GM20000 (cell line): ENCODE data around the gene SYNC.

Source experiments
- DNase-seq: peaks from one replicate; pipeline ENCODE4 v3.0.0; 2012; ENCODE audit warnings: low spot score
- TF ChIP-seq, protein P1 (sequence below): IDR thresholded peaks from 2 replicates; pipeline ENCODE4 v1.5.1; 2012; ENCODE audit warnings: mild to moderate bottlenecking, control low read depth; ENCODE audit errors: extremely low read depth, missing control alignments

SYNC gene

GRCh38 chr1:32733582-32734321 lies 31.2 kb upstream of the SYNC start:
- peak; percentile 52 for DNase-seq
- TF ChIP-seq, protein P1, sequence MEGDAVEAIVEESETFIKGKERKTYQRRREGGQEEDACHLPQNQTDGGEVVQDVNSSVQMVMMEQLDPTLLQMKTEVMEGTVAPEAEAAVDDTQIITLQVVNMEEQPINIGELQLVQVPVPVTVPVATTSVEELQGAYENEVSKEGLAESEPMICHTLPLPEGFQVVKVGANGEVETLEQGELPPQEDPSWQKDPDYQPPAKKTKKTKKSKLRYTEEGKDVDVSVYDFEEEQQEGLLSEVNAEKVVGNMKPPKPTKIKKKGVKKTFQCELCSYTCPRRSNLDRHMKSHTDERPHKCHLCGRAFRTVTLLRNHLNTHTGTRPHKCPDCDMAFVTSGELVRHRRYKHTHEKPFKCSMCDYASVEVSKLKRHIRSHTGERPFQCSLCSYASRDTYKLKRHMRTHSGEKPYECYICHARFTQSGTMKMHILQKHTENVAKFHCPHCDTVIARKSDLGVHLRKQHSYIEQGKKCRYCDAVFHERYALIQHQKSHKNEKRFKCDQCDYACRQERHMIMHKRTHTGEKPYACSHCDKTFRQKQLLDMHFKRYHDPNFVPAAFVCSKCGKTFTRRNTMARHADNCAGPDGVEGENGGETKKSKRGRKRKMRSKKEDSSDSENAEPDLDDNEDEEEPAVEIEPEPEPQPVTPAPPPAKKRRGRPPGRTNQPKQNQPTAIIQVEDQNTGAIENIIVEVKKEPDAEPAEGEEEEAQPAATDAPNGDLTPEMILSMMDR, result no peak

- TF ChIP-seq, protein P1, result no peak
- DNase-seq, result no peak
Observed at GRCh38 chr1:32729254-32730046, 26.9 kb upstream of the SYNC start.

DNA sequence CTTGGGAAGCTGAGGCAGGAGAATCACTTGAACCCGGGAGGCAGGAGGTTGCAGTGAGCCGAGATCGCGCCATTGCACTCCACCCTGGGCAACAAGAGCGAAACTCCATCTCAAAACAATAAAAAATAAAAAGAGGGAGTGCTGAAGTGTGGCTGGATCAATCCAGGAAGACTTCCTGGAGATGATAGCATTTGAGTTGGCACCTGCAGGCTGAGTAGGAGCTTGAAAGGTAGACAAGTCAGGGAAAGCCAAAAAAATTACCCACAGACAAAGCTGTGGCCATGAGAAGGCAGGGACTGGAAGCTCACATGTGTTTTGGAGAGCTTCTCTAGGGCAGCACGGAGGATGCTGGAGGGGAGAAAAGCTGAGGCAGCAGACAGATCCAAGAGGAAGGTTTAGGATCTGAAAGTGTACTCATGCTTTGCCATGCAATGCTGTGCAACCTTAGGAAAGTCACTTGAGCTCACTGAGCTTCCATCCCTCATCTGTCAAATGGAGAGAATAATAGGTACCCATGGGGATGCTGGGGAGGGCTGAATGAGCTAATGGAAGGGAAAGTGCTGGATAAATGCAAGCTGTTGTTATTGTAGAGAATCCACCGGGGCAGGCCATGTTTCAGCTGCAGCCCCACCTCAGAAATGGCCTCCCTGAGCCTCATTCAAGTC lies 26.0 kb upstream of the SYNC start:
- TF ChIP-seq, protein P1, result no peak
- DNase-seq, result no peak

GRCh38 chr1:32727876-32728275 lies 25.3 kb upstream of the SYNC start:
- no peak for DNase-seq
- TF ChIP-seq, protein P1, result no peak

GRCh38 chr1:32725615-32725982 lies 23.0 kb upstream of the SYNC start:
- TF ChIP-seq, protein P1, result no peak
- no peak for DNase-seq

DNA sequence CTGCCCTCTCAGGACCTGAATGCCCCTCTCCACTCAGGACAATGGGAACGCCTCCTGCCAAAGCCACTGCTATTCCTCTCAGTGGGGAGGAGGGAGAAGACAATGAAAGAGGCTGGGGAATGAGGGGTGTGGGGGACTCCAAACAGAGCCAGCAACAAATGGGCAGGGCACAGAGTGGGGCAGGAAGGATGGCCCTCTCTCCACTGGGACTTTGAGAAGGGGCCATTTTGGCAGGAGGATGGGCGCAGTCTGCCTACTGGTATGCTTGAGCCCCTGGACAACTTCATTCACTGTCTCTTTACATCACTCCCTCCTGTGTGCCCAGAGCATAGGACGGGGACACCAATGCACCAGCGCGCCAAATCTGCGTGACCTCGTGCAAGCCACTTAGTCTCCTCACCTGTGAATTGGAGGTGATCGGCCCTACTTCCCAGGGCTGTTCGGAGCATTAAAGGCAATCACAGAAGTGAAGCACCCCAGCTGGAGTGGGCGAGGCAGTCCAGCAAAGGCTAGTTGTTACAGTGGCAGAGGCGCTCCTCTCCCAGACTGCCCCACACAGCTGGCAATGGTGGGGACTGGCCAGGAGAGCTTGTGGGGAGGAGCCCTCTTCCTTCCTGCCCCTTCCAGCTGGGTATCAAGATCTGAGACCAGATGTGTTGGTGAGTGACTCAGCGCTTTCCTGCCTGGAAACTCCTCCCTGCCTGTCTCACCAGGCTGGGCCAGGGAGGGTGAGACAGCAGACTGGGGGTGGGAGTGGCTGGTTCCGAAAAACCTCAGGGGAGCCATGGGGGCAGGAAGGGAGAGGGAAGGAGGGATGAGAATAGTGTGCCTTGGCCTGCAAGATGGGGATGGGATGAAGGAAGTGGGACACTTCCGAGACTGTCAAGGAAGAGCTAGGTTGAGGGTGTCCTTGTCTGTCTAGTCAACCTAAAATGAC lies 22.4 kb upstream of the SYNC start:
- DNase-seq, result no peak

More for the DNA sequence above, 22.4 kb upstream of the SYNC start:
- TF ChIP-seq, protein P1, result no peak
